ENCODE measurements around the gene KRT12.
"Not testable (repeated sequence)": the region's sequence is repeated elsewhere in the genome, so short reads cannot be mapped to it uniquely, and the experiment has no call there.

KRT12 gene

DNA sequence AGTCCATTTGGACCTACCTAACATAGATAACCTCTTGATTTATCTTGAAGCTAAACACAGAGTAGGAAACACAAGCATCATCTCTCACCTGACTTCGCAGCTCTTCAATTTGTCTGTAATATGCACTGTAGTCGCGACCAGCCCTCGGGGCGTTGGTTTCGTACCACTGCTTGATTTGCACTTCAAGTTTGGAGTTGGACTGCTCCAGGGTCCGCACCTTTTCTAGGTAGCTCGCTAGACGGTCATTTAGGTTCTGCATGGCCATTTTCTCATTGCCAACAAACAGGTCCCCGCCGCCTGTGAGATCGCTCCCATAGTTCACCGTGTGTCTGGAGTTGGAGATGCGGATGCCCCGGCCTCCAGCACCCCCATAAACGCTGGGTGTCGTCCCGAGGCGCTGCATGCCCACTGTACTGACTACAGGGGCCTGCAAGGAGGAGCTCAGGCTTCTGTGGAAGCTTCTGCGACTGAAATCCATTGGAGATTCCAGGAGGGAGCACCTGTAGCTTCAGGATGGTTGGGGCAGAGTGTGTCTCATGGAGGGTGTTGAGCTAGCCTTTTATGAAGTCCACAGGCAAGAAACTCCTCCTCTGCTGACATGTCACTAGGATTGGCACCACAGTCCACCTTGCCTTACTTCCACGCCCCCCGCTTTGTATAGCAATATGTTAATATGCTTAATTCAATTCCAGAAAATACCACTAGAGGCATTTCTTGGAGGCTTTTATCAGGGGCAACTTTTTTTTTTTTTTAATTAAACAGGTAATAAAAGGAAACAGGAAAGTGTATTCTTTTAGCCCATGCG lies 17.9 kb upstream of the KRT12 start, which contains the start of gene KRT20:
KRT20 (minus strand) TSS at position 535 of the 805 bp plus-strand sequence; CDS start at position 478, 57 bp downstream.
- in situ Hi-C loops (cut with HindIII; ENCODE audit: low sequenced_read_pairs) = no loop called here

DNA sequence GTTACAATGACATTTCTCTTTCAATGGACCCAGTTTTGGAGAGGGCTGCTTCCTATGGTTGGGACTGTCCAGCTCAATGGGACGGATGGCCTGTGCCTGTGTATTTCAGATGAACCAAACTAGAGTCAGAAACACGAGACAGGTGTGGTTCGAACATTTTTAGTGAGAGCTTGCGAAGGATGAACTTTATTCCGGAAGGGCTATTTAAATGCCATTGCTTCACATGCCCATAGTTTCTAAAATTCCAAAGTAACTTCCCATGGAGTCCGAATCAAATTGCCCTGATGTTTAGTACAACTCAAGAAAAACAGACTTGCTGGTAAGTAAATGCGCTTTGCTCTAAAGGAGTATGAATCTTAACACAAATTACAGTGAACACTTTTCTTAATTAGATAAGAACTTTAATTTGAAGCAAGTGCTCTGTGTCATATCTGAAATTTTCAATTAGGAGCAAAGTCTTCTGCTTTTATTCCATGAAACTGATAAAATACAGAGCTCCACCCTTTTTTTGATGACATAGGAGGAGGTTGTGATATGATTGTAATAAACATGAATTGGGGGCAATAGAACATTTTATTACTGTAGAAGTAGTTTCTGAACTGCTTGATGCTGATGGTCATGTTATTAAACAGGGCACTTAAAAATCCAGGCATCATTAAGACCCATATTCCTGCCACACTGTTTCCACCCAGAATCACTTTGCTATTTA lies 16.8 kb upstream of the KRT12 start:
- in situ Hi-C loops (cut with HindIII; ENCODE audit: low sequenced_read_pairs) = no loop called here

DNA sequence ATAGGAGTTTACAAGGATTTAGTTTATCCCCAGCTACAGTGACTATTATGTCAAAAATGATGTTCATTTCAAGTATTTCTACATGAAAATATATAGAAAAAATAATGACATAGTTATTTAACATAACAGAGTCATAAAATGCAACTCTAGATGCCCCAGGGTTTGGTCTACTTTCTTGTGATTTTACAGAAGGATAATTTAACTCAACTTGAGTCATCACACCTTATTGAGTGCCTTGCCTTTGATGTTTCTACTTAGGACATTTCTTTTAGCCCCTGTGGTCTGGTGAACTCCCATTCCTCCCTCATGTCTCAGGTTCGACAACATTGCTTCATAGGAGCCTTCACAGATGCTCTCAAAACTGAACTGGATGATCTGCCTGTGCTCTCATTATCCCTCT lies 16.0 kb upstream of the KRT12 start:
- in situ Hi-C loops (cut with HindIII; ENCODE audit: low sequenced_read_pairs) = no loop called here

DNA sequence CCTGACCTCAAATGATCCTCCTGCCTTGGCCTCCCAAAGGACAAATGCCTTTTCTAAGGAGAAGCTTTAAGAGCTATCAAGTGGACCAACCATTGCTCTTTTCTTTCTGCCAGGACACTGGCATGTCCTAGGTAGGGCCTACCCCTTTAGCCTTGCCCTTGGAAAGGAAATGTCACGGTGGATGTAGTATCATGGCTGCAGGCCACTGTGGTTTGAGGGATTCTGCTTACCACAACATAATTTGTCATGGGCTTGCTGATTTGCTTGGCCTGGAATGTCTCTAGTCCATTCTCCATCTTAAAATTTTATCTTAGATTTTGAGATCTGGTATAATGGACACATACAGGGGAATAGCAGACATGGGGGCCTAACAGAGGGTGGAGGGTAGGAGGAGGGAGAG lies 12.0 kb upstream of the KRT12 start:
- in situ Hi-C loops (cut with HindIII; ENCODE audit: low sequenced_read_pairs) = no loop called here

DNA sequence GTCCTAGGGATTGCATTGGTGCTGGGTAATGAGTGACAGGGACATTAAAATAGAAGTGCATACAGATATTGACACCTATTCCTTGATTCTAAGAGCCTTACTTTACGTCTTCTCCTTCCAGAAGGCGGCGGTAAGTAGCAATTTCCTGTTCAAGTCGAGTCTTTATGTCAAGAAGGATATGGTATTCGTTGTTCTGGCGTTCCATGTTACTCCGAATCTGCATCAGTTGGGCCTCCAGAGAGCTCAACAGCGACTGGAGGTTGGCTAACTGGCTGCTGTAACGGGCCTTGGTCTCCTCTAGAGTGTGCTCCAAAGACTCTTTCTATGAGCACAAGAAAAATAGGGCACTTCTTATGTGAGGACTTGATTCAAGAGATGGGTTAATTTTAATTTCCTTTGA lies 11.0 kb upstream of the KRT12 start:
- in situ Hi-C loops (cut with HindIII; ENCODE audit: low sequenced_read_pairs) = no loop called here

DNA sequence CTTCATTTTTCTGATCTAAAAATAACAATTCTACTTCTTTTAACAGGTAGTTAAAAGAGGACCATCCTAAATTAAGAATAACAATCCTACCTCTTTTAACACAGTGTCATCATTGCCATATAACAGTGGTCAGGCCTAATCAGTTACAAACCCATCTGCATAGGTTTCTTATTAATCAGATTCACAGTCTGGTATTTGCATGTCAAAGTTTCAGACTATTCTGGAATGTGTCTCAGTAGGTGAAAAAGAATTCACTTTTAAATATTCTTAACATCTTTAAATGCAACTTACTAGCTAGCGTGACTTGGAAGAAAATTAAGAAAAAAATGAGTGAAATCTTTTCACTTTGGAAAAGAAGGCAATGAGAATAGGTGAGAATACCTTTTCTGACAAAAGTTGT lies 6.8 kb upstream of the KRT12 start:
- in situ Hi-C loops (cut with HindIII; ENCODE audit: low sequenced_read_pairs) = no loop called here

DNA sequence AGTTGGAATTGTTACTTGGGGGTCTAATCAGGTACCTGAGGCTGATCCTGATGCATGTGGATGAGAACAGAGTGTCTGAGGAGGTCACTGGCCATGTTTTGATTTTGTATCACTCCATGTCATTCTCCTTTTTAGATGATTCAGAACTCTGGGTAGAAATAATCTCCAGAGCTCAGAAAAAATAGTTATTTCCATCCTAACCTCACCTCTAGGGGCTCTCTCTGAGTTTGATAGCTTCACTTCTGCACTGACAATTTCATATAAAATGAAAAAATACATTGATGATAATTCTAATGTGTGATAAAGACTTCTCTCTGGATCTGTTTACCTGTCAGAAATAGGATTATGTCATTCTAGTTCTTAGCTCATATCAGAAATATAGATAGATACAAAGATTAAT lies 6.2 kb upstream of the KRT12 start:
- in situ Hi-C loops (cut with HindIII; ENCODE audit: low sequenced_read_pairs) = no loop called here

DNA sequence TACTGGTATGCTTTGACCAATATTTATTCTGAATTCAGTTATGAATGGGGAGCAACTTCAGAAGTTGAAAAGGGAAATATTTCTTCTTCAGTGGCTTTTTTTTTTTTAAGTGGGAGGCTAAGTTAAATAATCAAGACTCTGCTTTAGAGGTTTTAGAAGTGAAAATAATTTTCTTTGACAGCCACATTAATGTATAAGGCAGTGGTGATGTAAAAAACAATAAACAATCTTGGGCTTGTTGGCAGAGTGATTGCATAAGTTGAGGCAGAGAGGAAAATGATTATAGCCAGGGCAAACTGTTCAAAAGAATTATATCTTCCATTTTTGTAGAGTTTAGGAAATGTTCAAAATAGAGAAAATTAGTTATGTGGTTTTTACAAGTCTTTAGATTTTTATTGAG lies 5.4 kb upstream of the KRT12 start:
- in situ Hi-C loops (cut with HindIII; ENCODE audit: low sequenced_read_pairs) = no loop called here

DNA sequence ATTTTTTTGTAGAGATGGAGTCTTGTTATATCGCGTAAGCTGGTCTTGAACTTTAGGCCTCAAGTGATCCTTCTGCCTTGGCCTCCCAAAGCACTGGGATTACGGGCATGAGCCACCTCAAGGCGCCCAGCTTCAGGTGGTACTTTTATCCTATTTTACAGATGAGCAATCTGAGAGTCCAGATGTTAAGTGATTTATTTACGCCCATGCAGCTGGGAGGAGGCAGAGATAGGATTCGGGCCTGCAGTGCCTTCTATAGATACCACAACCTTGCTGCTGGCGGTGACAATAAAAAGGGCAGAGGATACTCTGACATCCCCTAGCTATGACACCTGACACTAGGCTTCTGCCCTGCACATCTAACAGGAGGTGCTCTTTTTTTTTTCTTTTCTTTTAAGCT lies 4.3 kb upstream of the KRT12 start:
- in situ Hi-C loops (cut with HindIII; ENCODE audit: low sequenced_read_pairs) = no loop called here

DNA sequence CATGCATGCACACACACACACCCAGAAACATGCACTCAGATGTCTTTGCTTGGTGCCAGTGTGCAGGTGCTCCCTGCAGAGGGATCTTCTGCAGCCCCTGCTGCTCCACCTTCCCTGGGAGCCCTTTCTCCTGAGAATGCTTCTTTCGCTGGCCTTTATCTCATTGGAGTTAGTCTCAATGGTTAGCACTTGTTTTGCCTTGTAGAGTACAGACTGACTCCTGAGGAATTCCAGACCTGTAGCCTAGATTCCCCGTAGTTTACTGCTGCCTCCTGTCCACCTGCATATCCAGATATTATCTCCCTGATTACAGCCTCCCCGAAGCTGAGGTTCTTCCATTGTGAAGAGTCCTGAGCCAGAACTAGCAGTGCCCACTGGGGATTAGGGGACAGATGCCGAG lies 3.1 kb upstream of the KRT12 start:
- in situ Hi-C loops (cut with HindIII; ENCODE audit: low sequenced_read_pairs) = no loop called here

DNA sequence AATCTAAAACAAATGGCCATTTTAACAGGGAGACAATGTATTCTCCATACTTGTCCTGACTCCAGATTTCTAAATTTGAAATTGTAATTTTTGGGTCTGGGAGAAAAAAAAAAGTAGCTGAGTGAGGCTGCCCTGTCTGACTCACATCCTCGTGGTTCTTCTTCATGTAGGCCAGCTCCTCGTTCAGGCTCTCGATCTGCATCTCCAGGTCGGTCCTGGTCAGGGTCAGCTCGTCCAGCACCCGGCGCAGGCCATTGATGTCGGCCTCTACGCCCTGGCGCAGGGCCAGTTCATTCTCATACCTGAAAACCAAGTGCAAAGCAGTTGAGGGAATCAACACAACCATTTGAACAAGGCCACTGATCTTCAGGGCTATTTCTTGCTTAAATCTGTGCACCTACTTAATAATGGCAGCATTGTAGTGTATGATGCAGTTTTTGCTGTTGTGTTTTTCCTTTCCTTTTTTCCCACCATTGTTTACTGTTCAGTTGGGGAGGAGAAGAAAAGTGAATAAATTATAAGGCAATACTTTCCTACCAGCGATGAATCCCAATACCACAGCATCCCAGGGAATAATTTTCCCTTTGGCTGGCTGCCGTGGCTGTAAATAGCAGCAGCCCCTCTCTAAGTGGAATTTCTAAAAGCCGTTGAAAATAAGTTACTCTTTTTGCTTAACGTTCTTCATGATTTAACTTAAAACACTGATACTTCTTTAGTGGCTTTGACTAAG lies 2.2 kb downstream of the KRT12 start:
- in situ Hi-C loops (cut with HindIII; ENCODE audit: low sequenced_read_pairs) = no loop called here

DNA sequence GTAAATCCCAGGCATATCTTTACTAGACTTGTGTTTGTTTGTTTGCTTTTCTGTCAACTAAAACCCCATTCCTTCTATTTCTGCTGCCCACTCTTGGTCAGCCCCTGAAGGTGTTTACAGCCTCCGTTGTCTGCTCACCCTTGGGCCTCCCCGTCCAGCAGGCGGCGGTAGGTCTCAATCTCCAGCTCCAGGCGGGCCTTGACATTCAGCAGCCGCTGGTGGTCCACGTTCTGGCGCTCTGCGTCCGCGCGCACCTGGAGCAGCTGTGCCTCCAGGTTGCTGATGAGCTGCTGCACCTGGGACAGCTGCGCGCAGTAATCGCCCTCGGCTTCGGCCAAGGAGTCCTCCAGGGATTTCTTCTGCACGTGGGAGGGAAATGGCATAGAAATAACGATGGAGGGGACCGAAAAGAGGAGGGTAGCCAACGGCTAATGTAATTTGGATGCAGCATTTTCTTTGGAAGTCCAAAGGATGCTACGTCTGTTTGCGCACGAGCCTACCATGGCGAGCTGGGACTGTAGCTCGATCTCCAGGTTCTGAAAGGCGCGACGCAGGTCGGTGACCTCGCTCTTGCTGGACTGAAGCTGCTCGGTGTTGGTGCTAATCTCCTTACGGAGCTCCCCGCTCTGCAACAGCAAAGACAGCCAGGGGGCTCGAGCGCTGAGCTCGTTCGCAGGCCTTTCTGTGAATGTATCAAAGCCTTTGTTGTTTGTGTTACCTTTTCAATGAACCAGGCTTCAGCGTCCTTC lies 3.9 kb downstream of the KRT12 start:
- in situ Hi-C loops (cut with HindIII; ENCODE audit: low sequenced_read_pairs) = no loop called here

DNA sequence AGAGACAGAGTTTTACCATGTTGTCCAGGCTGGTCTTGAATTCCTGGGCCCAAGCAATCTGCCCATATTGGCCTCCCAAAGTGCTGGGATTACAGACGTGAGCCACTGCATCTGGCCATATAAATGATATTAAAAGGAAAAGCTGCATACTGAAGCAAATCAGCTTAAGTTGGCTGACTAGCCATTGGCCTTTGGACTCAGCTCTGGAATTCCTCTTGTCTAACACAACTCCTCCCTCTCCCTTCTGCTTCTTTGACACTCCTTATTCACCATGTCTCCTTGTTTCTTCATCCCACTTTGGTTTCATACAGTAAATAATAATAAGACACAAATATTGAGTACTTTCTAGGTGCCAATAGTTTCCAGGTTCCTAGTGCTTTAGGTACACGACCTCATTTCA lies 7.5 kb downstream of the KRT12 start:
- in situ Hi-C loops (cut with HindIII; ENCODE audit: low sequenced_read_pairs) = no loop called here

DNA sequence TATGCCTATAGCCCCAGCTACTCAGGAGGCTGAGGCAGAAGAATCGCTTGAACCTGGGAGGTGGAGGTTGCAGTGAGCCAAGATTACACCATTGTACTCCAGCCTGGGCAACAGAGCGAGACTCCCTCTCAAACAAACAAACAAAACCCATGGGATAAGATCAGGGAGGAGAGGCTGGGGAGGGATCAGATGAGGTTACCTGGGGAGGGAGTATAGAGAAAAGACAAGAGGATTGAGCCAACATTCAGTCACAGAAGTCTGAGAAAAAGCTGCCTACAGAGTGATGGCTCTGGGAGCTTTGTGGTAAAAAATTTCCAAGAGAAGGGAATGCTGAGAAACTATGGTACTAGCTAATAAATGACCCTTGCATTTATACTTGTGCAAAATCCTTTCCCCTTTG lies 8.4 kb downstream of the KRT12 start:
- in situ Hi-C loops (cut with HindIII; ENCODE audit: low sequenced_read_pairs) = not testable (repeated sequence)

DNA sequence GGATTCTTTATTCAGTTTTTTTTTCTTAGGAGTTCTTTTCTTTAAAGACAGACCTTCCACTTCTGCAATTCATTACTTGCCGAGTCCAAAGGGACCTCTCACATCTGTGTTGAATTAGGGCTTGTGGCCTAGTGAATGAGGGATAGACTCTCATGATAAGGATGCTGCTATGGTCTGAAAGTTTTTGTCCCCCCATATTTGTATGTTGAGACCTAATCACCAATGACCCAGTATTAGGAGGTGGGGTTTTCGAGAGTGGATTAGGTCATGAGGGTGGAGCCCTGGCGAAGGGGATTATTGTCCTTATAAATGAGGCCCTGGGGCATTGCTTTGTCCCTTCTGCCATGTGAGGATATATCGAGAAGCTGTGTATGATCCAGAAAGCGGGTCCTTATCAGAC lies 9.5 kb downstream of the KRT12 start:
- in situ Hi-C loops (cut with HindIII; ENCODE audit: low sequenced_read_pairs) = no loop called here

DNA sequence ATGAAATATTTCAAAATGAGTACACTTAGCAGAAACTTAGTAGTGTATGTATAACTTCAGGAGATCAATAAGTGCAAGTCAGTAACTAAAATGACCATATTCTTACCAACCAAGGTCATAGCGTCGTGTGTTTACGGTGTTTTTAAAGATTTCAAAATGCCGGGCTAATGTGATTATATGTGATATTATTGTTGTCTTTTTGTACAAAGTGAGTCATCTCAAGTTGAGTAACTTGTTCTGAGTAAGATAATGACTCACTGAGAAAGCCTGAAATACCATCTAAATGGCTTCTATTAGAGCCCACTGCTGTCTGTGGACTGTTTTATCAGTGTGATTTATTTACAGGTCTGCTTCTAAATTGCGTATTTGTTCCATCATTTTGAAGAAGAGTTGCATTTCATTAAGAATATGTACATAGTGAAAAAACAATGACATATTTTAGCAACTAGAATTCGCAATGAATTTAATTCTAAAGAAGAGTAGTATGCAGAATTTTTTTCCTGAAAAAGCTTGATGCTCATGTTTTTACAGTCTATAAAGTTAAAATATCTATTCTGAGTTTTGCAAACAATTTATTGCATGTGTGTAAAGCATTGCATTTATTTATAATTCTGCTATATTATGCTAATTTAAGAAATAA lies 12.7 kb downstream of the KRT12 start:
- in situ Hi-C loops (cut with HindIII; ENCODE audit: low sequenced_read_pairs) = no loop called here

DNA sequence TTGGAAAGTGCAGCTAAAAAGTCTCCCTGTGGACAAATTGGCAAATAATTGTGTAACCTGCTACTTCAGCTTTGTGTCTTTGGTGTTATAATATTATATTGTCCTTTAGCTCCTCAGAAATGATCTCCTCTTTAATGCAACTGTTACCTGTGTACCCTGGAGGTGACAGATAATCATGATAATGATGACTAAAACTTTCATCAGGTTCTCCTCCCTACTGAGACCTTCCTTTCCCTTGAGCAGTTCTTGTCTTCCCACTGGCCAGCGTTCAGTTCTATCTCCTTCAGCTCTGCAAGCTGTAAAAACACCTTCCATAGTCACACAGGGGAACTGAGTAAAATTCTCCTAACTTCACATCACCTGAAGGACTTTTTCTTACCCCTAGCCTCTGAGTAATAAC lies 14.7 kb downstream of the KRT12 start:
- in situ Hi-C loops (cut with HindIII; ENCODE audit: low sequenced_read_pairs) = no loop called here

DNA sequence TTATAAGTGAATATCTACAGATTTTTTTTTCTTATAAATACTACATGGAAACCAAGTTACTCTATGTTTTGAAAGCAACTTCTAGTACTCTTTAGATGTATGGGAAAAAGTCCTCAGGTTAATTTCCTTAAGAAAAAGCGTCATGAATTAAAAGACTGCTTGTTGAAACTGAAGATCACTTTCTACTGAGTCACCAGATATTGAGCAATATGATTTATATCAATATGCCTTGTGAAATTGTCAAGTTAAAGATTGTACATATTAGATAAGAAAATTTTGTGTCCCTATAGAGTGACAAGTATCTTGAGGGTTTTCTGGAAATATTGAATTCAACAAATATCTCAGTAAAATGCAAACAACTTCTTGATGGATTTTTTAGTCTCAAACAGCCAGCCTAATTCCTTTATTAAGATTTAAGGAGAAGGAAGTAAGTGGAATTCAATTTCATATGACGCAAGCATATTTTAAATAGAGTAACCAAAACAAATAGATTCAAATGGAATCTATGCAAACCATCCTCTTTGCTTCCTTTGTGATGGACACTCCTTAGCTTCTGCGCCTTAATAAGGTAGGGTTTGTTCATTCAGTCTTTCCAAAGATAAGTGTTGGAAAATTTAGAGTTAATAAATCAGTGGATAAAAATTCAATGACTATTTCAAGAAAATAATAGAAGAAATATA lies 16.6 kb downstream of the KRT12 start:
- in situ Hi-C loops (cut with HindIII; ENCODE audit: low sequenced_read_pairs) = no loop called here

DNA sequence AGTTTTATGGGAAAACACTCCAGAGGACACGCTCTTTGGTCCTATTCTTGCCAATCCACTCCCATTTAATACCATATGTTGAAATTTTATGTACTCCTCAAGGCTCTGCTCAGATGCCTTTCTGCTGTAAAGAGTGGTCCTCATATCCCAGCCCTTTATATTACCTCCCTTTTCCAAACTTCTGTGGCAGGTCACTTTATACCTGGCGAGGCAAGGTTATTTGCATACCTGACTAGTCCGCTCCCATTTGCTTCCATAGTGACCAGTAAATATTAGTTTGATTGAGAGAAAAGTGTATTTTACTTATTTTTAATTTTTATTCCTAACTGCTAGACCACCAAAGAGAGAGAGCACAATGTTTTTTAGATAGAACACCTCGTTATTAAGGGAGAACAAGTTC lies 17.3 kb downstream of the KRT12 start:
- in situ Hi-C loops (cut with HindIII; ENCODE audit: low sequenced_read_pairs) = no loop called here

DNA sequence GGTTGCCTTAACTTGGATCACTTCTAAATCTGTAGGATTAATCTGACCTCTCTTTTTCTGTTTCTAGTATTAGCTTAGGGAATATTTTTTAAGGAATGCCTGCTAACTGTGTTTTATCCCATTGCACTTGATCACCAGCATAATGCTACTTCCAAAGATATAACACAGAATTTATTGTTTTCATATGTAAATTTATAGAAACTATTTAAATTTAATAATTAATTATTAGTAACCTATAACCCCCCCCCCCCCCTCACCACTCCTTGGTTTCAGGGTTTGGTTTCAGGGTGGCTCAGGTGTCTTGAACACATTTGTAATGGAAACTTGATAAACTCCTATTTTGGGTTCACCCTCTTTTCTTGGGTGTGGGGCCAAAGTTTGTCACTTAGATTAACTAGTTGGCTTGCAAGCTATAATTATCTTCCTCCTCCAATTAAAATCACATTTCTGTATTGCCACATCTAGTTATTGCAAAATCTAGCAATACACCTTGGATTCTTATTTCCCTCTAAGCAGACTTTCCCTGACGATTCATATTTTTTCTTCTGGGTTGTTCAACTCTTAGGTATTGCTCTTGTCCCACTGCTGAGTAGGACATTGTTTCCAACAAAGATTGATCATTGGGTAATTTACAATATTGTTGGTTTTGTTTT lies 18.3 kb downstream of the KRT12 start:
- in situ Hi-C loops (cut with HindIII; ENCODE audit: low sequenced_read_pairs) = no loop called here
